Hepatocyte (in vitro differentiated cells): ENCODE results near the gene MIX23. TPM values are rescaled to one million over a fixed set of nuclear protein-coding genes. Genes with fewer than 3 reads are reported as not detected.
A peak's percentile ranks its signal among the peaks of the same experiment; 100 is the strongest.

Experiments
- DNase-seq: peaks from one replicate; pipeline ENCODE4 v3.0.0-alpha.2; 2016; ENCODE audit warnings: low spot score
- H2AFZ ChIP-seq: fragments of 200-600 bp; sonication (generic); 2 replicates; pipeline ENCODE4 v1.6.0; 2016; ENCODE audit warnings: antibody characterized with exemption, mild to moderate bottlenecking
- H3K27ac ChIP-seq: fragments of 200-600 bp; sonication (generic); 2 replicates; pipeline ENCODE4 v1.5.1; 2016; ENCODE audit warnings: mild to moderate bottlenecking
- H3K27me3 ChIP-seq: fragments of 200-600 bp; sonication (generic); 2 replicates; pipeline ENCODE4 v1.6.1; 2016
- H3K36me3 ChIP-seq: fragments of 200-600 bp; sonication (generic); replicated peaks from 2 replicates; pipeline ENCODE4 v1.5.1; 2016; ENCODE audit warnings: low read depth; ENCODE audit not compliant: insufficient read depth
- H3K4me1 ChIP-seq: fragments of 200-600 bp; sonication (generic); 2 replicates; pipeline ENCODE4 v1.5.1; 2016; ENCODE audit warnings: mild to moderate bottlenecking, moderate library complexity; ENCODE audit not compliant: insufficient read depth
- H3K4me2 ChIP-seq: fragments of 200-600 bp; sonication (generic); 2 replicates; pipeline ENCODE4 v1.6.0; 2016
- H3K4me3 ChIP-seq: fragments of 200-600 bp; sonication (generic); 2 replicates; pipeline ENCODE4 v1.5.1; 2016; ENCODE audit warnings: mild to moderate bottlenecking
- H3K79me2 ChIP-seq: fragments of 200-600 bp; sonication (generic); 2 replicates; pipeline ENCODE4 v1.6.0; 2017; ENCODE audit warnings: mild to moderate bottlenecking
- H3K9me2 ChIP-seq: fragments of 200-600 bp; sonication (generic); replicated peaks from 2 replicates; pipeline ENCODE4 v1.6.0; 2017; ENCODE audit warnings: mild to moderate bottlenecking; ENCODE audit not compliant: insufficient read depth
- H3K9me3 ChIP-seq: fragments of 200-600 bp; sonication (generic); 2 replicates; pipeline ENCODE4 v1.5.1; 2016; ENCODE audit warnings: low read depth, mild to moderate bottlenecking
- H4K20me1 ChIP-seq: fragments of 200-600 bp; sonication (generic); 2 replicates; pipeline ENCODE4 v1.6.0; 2016; ENCODE audit warnings: mild to moderate bottlenecking; ENCODE audit not compliant: insufficient read depth, poor library complexity, severe bottlenecking
- EZH2 ChIP-seq: fragments of 200-600 bp; sonication (generic); IDR thresholded peaks from 2 replicates; pipeline ENCODE4 v1.6.1; 2016; ENCODE audit warnings: antibody characterized with exemption, mild to moderate bottlenecking, borderline replicate concordance
- EZH2phosphoT487 ChIP-seq: fragments of 200-600 bp; sonication (generic); IDR thresholded peaks from one replicate; pipeline ENCODE4 v1.6.1; 2018; ENCODE audit warnings: antibody characterized with exemption, mild to moderate bottlenecking, low read depth, moderate library complexity; ENCODE audit not compliant: unreplicated experiment, severe bottlenecking
- WGBS: methylation state at CpG from one replicate; pipeline ENCODE4 v1.1.6; 2016; ENCODE audit warnings: low lambda C conversion rate; ENCODE audit errors: missing lambda C conversion rate; 5-methylcytosine and 5-hydroxymethylcytosine counted together
- polyA plus RNA-seq: library from polyadenylated mRNA; unstranded; fragments of >200 nt; fragmentation: Nextera tagmentation; extraction: Ambion mirVana; gene quantifications from 2 replicates; pipeline ENCODE4 v1.2.1, GENCODE V29; 2016
- total RNA-seq: library from RNA; depleted of rRNA; stranded (reverse); fragments of >200 nt; gene quantifications from 2 replicates; pipeline ENCODE4 v1.2.3, GENCODE V29; 2014
- TF ChIP-seq, protein P1 (sequence below): fragments of 200-600 bp; sonication (generic); IDR thresholded peaks from 2 replicates; pipeline ENCODE4 v1.5.1; 2016; ENCODE audit warnings: antibody characterized with exemption, mild to moderate bottlenecking; ENCODE audit not compliant: poor library complexity

Gene MIX23
- total and polyA plus RNA-seq, 2 experiments from 2014 or later, result 42.0 to 46.4 TPM

DNA sequence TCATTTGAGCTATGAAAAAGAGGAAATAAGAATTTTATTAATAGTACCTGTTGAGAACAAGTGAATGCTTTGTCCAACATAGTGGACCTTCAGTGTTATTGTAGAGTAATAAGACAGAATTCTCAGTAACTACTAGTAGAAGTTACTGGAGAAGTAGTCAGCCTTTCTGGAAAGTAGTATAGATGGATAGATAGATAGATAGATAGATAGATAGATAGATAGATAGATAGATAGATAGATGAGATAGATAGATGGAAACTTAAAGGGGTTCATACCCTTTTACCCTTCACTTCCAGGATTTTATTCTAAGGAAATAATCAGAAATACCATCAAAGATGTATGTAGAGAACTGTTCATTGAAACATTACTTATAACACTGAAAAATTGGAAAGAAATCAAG lies 6.2 kb upstream of the MIX23 start:
- Histone ChIP-seq H3K4me3 (no peak overlapping the region), H3K9me2 (no peaks in the 10 kb centered on the region), H3K36me3 (no peaks in the 10 kb centered on the region), H3K27ac (no peak overlapping the region), H3K27me3 (no peaks in the 10 kb centered on the region), H3K9me3 (no peaks in the 10 kb centered on the region), H3K4me2 (no peak overlapping the region), H4K20me1 (no peaks in the 10 kb centered on the region), H2AFZ (no peak overlapping the region), H3K79me2 (peaks cover 51% of the 10 kb centered on the region), H3K4me1 (peaks cover 11% of the 10 kb centered on the region)
- no peak for DNase-seq
- TF ChIP-seq EZH2 (no peak), EZH2phosphoT487 (no peak)
- TF ChIP-seq, protein P1, sequence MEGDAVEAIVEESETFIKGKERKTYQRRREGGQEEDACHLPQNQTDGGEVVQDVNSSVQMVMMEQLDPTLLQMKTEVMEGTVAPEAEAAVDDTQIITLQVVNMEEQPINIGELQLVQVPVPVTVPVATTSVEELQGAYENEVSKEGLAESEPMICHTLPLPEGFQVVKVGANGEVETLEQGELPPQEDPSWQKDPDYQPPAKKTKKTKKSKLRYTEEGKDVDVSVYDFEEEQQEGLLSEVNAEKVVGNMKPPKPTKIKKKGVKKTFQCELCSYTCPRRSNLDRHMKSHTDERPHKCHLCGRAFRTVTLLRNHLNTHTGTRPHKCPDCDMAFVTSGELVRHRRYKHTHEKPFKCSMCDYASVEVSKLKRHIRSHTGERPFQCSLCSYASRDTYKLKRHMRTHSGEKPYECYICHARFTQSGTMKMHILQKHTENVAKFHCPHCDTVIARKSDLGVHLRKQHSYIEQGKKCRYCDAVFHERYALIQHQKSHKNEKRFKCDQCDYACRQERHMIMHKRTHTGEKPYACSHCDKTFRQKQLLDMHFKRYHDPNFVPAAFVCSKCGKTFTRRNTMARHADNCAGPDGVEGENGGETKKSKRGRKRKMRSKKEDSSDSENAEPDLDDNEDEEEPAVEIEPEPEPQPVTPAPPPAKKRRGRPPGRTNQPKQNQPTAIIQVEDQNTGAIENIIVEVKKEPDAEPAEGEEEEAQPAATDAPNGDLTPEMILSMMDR, result no peak

DNA sequence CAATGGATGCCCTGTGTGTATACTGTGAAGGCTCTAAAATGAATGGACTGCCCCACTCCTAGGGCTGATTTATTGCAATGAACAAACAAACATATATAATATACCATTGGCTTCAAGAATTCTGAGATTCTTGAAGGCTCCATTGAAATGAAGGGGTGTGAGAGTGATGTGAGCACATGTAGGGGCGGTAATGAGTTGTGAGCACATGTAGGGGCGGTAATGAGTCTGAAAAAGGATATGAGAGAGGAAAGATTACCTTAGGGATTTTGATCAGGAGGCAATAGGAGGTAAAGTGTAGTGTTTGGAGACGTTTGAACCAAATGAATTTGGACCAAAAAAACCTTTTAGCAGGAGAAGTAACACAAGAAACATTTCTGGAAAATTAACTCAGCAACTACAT lies 4.7 kb upstream of the MIX23 start:
- Histone ChIP-seq H3K9me2 (no peaks in the 10 kb centered on the region), H3K27ac (no peak overlapping the region), H3K36me3 (no peaks in the 10 kb centered on the region), H3K79me2 (peaks cover 51% of the 10 kb centered on the region), H2AFZ (no peak overlapping the region), H3K4me3 (no peak overlapping the region), H3K4me1 (peaks cover 3% of the 10 kb centered on the region), H3K27me3 (no peaks in the 10 kb centered on the region), H3K4me2 (no peak overlapping the region), H4K20me1 (no peaks in the 10 kb centered on the region), H3K9me3 (no peaks in the 10 kb centered on the region)
- no peak for TF ChIP-seq EZH2
- no peak for TF ChIP-seq EZH2phosphoT487
- TF ChIP-seq, protein P1, result no peak
- 85% methylated on average over 3 of the region's 3 CpGs for WGBS
- no peak for DNase-seq

DNA sequence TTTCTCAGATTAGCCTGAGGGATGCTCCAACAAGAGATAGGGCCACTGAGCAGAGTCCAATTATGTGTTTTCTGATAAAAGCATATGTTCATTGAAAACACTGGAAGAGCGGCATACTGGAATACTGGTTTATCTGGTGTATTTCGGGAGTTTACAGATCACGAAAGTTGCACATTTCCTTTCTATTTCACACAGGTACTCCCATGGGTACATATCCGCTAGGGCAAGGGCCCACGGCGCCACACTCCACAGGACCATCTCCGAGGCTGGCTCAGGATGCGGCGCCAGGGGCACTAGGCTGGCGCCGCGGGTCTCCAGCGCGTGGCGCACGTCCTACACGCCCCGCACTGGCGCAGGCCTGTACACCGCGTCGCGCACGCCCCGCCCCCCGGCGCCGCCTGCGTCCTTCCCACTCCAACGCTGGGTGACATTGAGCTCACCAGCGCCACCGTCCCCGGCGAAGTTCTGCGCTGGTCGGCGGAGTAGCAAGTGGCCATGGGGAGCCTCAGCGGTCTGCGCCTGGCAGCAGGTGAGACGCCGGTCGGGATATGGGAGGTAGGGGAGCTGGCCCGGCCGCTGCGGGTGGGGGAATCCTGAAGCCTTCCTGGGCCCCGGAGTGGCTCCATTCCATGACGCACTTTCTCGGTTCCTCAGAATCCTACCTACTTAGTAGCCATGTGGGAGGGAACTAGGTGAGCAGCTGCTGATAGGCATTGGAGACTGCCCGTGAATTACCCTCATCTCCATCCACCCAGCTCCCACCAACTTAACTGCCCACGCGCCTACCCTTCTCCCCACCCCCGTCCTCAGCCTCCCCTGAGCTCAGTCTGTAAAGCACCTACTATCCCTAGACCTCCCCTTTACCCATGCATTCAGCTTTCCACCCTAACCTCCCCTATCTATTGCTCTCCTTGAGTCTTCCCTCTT lies 1.0 kb upstream of the MIX23 start, which contains the start of gene FAM162A:
TSS of gene FAM162A (plus strand) at position 412 of the 927 bp plus-strand sequence. CDS start at position 496, 84 bp downstream.
- H3K9me2 ChIP-seq, result no peaks in the 10 kb centered on the region
- DNase-seq, result peak; percentile 97
- no peaks in the 10 kb centered on the region for H4K20me1 ChIP-seq
- H3K9me3 ChIP-seq, result no peaks in the 10 kb centered on the region
- H3K27ac ChIP-seq, result peak within 1 kb of the TSS; percentile 93
- H3K79me2 ChIP-seq, result peaks cover 73% of the 10 kb centered on the region
- no peaks in the 10 kb centered on the region for H3K36me3 ChIP-seq
- WGBS, result 2% methylated on average over 51 of the region's 52 CpGs
- H2AFZ ChIP-seq, result peak within 1 kb of the TSS; percentile 97
- TF ChIP-seq, protein P1, result peak; percentile 59
- no peak for TF ChIP-seq EZH2
- no peaks in the 10 kb centered on the region for H3K27me3 ChIP-seq
- H3K4me2 ChIP-seq, result peak within 1 kb of the TSS; percentile 86
- peaks cover 7% of the 10 kb centered on the region for H3K4me1 ChIP-seq
- H3K4me3 ChIP-seq, result peak within 1 kb of the TSS; percentile 74
